Activated naive CD4-positive, alpha-beta T cell treated with anti-CD3 and anti-CD28 coated beads, Interleukin-2, amount 50 U/mL, for 24 hours (primary cell): ENCODE data around the gene GUCA2A.

Experiments used
- H3K27ac Mint-ChIP-seq: one replicate; pipeline ENCODE4 v1.8.0; 2021; ENCODE audit warnings: mild to moderate bottlenecking, mixed read lengths
- H3K27me3 Mint-ChIP-seq: one replicate; pipeline ENCODE4 v1.8.0; 2021; ENCODE audit warnings: mixed read lengths
- H3K36me3 Mint-ChIP-seq: one replicate; pipeline ENCODE4 v1.8.0; 2021; ENCODE audit warnings: mixed read lengths
- H3K4me1 Mint-ChIP-seq: one replicate; pipeline ENCODE4 v1.8.0; 2021; ENCODE audit warnings: mixed read lengths
- H3K4me3 Mint-ChIP-seq: one replicate; pipeline ENCODE4 v1.8.0; 2021; ENCODE audit warnings: mild to moderate bottlenecking, mixed read lengths
- H3K9me3 Mint-ChIP-seq: one replicate; pipeline ENCODE4 v1.8.0; 2021; ENCODE audit warnings: mixed read lengths

Gene GUCA2A

DNA sequence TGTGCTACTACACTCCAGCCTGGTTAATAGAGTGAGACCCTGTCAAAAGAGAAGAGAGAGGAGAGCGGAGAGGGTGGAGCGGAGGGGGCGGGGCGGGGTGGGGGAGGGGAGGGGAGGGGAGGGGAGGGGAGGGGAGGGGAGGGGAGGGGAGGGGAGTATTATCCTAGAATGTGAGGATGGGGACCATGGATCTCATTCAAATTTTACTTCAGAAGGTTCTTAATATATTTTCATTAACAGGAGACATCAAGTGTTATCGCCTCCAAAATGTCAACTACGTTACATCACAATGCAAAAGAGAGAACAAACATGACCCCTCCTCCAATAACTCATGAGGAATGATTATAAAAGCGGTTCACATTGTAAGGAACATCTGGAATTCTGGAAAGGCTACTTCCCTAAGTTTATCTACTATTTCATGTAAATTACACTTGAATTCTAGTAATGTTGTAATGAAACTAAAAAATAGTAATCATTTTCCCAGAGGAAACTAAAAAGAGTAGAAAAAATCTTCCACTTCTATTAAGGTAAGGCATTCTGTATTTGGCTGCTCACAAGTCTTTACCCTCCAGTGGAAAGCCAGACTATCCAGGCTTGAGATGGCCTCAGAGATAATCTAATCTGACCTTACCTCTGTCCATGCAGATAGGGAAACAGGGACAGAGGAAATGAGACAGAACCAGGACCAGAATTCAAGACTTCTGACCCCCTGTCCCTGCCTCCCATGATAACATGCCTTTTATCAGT, 18.8 kb upstream of the GUCA2A start:
- Mint-ChIP-seq H3K9me3 (no peaks in the 10 kb centered on the region), H3K36me3 (peaks cover 17% of the 10 kb centered on the region), H3K4me3 (no peak overlapping the region), H3K27ac (no peak overlapping the region), H3K27me3 (no peaks in the 10 kb centered on the region), H3K4me1 (no peaks in the 10 kb centered on the region)

DNA sequence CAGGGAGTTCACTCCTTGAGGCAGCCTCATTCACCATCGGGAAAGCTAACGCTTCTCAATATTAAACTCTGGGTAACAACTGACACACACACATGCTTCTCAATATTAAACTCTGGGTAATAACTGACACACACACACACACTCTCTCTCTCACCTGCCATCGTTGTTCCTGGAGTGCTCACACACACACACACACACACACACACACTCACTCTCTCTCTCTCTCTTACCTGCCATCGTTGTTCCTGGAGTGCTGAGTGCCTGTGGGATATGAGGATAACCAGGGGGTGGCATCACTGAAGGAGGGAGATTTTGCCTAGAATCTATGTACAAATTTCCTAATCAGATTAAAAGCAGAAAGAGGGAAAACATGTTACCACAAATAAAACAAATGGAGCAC, 17.1 kb upstream of the GUCA2A start:
- H3K27me3 Mint-ChIP-seq, result no peaks in the 10 kb centered on the region
- peaks cover 13% of the 10 kb centered on the region for H3K36me3 Mint-ChIP-seq
- H3K9me3 Mint-ChIP-seq, result no peaks in the 10 kb centered on the region
- H3K27ac Mint-ChIP-seq, result peak overlapping the region; percentile 20
- H3K4me3 Mint-ChIP-seq, result no peak overlapping the region
- H3K4me1 Mint-ChIP-seq, result no peaks in the 10 kb centered on the region

DNA sequence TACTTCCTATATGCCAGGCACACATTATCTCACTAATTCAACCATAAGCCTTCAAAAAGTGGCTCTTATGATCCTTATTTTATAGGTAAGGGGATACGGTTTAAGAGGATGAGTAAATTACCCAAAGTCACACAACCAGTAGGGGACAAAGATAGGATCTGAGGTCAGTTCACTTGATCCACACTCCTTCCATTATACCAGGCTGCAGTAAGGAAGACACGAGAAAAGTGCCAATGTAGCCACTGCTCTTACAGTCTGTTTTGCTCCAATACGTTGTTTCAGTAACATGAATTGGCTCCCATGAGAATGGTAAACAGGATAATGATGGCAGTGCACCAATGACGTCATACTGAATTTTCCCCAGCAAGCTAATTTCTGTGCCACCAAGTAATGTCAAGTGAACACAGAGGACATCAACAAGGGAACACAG, 15.4 kb upstream of the GUCA2A start:
- Mint-ChIP-seq H3K4me1 (no peaks in the 10 kb centered on the region), H3K27me3 (no peaks in the 10 kb centered on the region), H3K36me3 (peaks cover 4% of the 10 kb centered on the region), H3K9me3 (no peaks in the 10 kb centered on the region), H3K4me3 (no peak overlapping the region), H3K27ac (no peak overlapping the region)

DNA sequence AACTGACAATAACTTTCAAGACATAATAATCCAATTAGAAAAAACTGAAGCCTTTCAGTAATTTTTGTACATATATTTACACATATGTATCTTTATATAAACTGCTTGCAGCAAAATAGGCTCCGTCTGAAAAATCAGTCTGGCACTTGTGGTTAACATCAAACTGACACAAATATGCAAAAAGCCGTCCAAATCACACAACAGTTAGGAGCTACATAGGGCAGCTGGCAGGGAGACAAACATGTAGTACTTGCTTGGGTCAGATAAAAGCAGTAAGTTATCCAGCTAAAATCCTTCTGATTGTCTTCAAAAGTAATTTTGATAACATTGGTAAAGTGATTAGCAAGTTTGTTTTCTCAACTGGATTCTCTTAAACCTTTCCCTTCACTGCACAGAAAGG, 14.7 kb upstream of the GUCA2A start:
- no peak overlapping the region for H3K27ac Mint-ChIP-seq
- H3K4me3 Mint-ChIP-seq, result no peak overlapping the region
- H3K4me1 Mint-ChIP-seq, result no peaks in the 10 kb centered on the region
- H3K27me3 Mint-ChIP-seq, result no peaks in the 10 kb centered on the region
- peaks cover 4% of the 10 kb centered on the region for H3K36me3 Mint-ChIP-seq
- no peaks in the 10 kb centered on the region for H3K9me3 Mint-ChIP-seq

DNA sequence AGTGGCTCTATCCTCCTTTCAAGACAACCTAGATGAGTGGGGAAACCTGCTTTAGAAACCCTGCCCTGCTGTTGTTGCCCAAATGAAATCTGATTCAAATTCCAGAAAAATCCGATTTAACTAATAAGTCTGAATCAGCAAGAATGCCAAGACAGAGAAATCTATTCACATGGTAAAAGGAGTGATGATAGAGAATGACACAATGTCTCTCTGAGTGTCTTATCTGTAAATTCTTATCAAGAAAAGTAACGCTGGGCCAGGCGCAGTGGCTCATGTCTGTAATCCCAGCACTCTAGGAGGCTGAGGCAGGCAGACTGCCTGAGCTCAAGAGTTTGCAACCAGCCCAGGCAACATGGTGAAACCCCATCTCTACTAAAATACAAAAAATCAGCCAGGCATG, 13.7 kb upstream of the GUCA2A start:
- no peaks in the 10 kb centered on the region for H3K27me3 Mint-ChIP-seq
- no peak overlapping the region for H3K27ac Mint-ChIP-seq
- peaks cover 2% of the 10 kb centered on the region for H3K36me3 Mint-ChIP-seq
- H3K4me3 Mint-ChIP-seq, result no peak overlapping the region
- no peaks in the 10 kb centered on the region for H3K4me1 Mint-ChIP-seq
- no peaks in the 10 kb centered on the region for H3K9me3 Mint-ChIP-seq

DNA sequence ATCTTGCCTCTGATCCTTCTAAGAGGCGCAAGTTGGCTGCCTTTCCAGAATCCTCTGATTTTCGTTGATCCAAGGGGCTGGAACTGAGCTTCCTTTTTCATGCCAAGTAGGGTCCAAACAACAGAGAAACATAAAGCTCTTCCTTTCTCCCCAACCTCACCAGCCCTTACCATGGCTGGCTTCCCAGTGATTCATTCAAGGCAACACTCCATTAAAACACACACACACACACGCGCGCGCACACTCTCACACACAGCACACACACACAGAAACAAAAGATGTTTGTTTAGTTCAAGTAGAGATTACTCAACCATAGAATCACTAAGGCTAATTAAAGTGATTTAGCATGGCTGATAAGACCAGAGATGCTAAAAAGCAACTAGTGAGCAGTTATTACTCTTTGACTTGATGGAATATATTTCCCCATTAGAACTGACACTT, 13.0 kb upstream of the GUCA2A start:
- H3K4me1 Mint-ChIP-seq, result no peaks in the 10 kb centered on the region
- H3K9me3 Mint-ChIP-seq, result no peaks in the 10 kb centered on the region
- H3K27me3 Mint-ChIP-seq, result no peaks in the 10 kb centered on the region
- H3K4me3 Mint-ChIP-seq, result no peak overlapping the region
- peak overlapping the region; percentile 5 for H3K27ac Mint-ChIP-seq
- H3K36me3 Mint-ChIP-seq, result peaks cover 2% of the 10 kb centered on the region

DNA sequence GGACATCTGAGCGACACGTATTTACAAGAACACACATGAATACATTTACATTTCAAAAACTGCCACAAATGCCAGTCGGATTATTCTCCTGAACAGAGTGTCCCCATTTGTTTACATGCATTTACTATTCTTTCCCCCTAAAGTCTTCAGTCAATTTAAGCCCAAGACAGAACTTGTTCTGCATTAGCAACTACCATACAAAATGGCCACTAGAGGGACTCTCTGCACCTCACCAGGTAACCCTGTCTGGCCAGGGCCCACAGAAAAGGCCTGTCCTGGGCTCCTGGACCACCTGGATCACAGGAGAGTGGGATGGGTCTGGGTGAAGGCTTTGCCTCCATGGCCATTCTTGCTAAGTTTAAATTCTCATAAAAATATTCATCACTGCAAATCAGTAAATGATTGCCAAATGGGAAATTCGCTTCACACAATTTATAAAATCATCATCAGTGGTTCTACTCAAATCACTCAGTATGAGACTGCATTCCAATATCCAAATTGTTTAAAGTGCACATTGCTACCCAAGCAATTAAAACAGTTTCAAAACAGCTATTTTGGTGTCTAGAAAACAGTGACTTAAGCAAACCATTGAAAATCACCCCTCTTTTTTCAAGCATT, 12.5 kb upstream of the GUCA2A start:
- H3K27me3 Mint-ChIP-seq, result no peaks in the 10 kb centered on the region
- no peaks in the 10 kb centered on the region for H3K9me3 Mint-ChIP-seq
- no peaks in the 10 kb centered on the region for H3K4me1 Mint-ChIP-seq
- H3K36me3 Mint-ChIP-seq, result peaks cover 2% of the 10 kb centered on the region
- H3K27ac Mint-ChIP-seq, result no peak overlapping the region
- H3K4me3 Mint-ChIP-seq, result no peak overlapping the region

DNA sequence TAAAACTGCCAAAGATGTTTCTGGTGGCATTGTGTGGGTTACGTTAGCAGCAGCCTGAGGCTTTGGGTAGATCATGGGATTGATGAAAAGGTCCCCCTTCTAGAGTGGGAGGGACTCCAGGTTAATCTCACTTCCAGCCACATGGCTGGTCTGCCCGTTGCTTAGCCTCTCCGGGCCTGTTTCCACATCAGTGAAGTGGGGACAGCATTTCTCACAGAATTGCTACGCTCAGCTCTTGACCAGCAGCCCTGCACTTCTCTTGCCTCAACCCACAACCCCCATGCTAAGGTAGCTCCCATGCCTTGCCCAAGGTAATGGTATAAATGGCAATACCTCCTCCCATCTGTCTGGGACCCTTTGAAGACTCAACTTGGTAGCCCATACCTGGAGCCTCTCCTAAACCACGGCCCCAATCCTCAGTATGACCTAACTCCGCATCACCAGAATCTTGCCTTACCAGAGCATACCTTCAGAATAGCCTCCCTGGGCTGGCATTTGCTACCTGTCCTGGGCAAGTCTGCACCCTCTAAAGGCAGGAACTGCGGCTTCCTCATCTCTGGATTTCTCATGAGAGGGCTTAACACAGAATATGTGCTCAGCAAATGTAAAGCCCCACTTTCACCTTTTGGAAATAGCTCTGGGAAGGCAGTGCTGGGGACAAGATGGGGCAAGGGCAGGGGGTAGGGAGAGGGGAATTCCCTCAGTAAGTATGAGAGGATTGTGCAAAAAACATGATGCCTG, 10.9 kb upstream of the GUCA2A start:
- Mint-ChIP-seq H3K4me1 (no peaks in the 10 kb centered on the region), H3K27ac (no peak overlapping the region), H3K4me3 (no peak overlapping the region), H3K9me3 (no peaks in the 10 kb centered on the region), H3K27me3 (no peaks in the 10 kb centered on the region), H3K36me3 (peaks cover 2% of the 10 kb centered on the region)

DNA sequence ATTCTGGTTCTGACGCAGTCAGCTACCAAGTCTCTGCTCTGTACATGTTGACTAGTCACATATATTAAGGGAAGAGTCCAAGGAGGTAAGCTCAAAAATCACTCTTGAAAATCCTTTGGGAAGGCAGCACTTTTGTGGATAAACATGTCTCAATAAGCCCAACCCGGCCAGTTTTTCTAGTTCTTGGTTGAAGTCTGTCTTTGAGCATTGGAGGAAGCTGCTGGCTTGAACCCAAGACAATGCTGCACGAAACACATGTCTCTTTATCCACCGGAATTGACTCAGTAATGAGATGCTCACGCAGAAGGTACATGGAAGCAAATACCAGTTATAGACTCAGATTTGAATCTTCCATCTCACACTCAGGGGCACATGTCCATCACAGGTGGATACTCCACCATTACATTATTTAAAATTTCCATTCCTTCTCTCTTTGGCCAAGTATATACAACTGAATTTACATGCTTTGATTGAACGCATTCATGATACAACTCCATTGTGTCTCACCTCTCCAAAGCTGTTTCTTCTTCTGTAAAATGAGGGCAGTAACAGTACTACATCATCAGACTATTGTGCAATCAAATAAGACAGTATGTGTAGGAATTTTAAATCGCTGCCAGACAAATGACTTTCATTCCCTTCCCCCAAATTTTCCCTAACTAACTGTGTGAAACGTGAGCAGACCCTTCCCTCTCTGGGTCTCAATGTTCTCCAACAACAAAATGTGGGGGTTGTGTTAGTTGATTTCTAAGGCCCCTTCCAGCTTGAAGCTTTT, 9.6 kb upstream of the GUCA2A start:
- H3K4me3 Mint-ChIP-seq, result no peak overlapping the region
- no peak overlapping the region for H3K27ac Mint-ChIP-seq
- H3K27me3 Mint-ChIP-seq, result no peaks in the 10 kb centered on the region
- H3K4me1 Mint-ChIP-seq, result no peaks in the 10 kb centered on the region
- H3K9me3 Mint-ChIP-seq, result no peaks in the 10 kb centered on the region
- peaks cover 2% of the 10 kb centered on the region for H3K36me3 Mint-ChIP-seq

DNA sequence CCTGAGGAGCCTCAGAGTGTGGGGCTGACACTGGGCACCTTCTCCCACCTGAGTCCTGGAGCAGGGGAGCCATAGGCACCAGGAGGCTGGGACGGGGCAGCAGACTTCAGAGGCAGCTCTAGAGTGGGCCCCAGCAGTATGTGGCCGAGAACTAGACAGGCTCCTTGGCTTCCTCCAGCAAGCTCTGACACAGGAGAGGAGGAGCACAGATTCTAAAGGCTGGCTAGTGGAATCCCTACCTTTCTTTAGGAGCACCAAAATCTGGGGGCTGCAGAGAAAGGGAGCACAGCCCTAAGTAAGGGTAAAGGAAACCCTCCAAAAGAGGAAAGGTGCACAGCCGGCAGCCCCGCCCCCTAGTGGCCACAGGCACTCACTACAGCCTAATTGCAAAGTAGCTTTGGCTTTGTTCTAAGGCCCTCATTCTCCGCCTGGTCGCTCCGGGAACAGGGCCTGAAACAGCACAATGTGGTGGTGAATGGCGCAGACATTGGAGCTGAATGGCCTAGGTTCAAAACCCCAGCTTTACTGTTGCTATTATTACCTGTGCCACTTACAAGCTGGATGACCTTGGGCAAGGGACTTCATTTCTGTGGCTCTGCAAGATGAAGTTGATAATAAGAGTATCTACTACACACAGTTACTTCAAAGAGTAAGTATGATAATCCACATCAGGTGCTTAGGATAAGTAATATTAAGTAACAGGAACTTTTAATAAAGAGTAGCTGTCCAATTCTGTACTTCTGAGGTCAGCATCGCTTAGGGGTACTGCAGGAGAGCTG, 8.8 kb upstream of the GUCA2A start:
- H3K4me1 Mint-ChIP-seq, result no peaks in the 10 kb centered on the region
- H3K27ac Mint-ChIP-seq, result no peak overlapping the region
- H3K4me3 Mint-ChIP-seq, result no peak overlapping the region
- H3K27me3 Mint-ChIP-seq, result no peaks in the 10 kb centered on the region
- peaks cover 2% of the 10 kb centered on the region for H3K36me3 Mint-ChIP-seq
- H3K9me3 Mint-ChIP-seq, result no peaks in the 10 kb centered on the region

DNA sequence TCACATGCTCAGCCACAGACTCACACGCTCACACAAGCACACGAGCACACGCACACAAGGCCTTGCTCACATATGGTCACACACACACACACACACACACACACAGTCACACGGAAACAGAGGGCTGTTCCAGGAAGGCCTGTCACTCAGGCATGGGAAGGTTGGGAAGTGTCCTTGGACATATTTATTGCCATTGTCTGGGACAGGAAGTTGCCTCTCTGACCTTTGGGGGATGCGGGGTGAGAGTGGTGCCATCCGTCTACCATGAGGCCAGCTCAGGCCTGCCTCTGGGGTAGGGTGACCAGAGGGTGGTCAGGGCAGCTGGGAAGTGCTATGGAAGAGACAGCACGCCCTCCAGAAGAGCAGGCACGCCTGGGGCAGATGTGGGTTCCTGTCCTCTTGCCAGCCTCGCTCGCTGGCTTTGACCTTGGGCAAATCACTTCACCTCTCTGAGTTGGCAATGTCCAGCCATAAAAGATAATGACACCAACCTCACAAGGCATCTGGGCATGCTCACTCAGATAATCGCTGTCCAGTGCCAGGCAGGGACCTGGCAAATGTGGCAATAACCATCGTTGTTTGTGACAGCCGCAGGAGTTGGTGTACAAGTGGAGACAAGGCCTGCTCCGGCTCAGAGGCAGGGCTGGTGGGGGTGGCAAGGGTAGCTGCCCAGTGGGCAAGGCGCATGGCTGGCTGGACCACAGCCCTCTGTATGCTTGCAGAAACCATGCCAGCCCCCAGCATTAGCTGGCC, 8.0 kb upstream of the GUCA2A start:
- Mint-ChIP-seq H3K9me3 (no peaks in the 10 kb centered on the region), H3K36me3 (peaks cover 1% of the 10 kb centered on the region), H3K4me1 (no peaks in the 10 kb centered on the region), H3K27me3 (no peaks in the 10 kb centered on the region), H3K27ac (no peak overlapping the region), H3K4me3 (no peak overlapping the region)

DNA sequence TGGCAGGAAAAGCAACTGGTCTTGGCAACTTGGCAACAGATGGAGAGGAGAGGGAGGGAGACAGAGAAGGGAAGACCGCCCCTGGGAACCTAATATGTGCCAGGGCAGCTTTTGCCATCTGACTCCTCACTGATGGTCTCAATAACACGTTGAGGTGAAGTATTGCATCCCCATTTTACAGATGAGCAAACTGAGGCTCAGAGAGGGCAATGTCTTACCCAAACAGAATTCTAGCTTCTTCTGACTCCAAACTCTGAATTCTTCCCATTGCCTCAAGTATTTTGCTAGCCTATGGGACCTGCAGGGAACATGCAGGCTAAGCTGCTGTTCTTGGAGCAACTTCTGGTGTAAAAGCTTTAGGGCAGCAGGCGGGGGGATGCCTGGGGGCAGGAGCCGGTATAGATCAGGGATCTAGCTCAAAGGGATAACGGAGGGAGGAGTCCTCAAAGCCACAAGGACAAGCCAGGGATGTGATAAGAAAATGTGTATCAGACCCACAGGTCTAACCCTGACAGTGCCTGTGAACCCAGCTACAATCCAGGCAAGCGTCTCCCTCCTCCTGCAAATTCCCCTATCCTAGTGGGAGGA, 7.2 kb upstream of the GUCA2A start:
- Mint-ChIP-seq H3K36me3 (no peaks in the 10 kb centered on the region), H3K4me3 (no peak overlapping the region), H3K9me3 (no peaks in the 10 kb centered on the region), H3K27me3 (no peaks in the 10 kb centered on the region), H3K27ac (no peak overlapping the region), H3K4me1 (no peaks in the 10 kb centered on the region)

DNA sequence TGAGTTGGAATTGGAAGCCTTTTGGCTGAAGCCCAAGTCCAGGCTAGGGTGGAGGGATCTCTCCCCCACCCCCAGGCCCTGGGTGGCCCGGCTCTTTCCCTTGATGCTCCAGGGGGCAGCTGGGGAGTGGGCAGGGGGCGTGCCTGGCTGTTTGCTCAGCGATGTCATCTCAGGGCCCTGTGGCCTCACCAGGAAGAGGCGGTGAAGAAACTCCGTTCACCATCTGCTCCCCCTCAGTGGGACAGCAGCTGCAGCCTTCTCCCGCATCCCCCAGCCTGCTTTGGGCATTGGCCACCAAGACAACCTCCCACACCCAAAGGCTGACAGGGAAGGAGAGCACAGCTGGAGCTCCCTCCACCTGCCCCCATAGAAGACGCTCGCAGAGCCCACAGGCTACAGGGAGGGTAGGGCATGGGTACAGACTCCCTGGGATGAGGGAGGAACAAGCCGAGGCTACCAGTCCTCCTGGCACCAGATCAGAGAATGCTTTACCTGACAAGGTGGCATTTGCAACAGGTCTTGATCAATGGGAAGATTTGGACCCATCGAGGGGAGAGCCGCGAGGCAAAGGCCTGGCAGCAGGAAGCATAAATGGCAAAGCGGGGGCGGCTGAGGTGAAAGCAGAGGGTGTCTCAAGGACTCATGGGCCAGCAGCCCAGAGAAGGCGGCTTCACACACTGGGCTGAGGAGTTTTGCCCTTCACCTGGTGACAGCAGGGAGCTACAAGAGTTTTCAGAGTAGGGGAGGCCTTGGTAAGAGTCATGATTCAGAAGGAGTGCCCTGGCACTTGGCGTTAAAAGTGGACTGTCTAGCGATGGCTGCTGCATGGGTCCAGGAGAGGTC, 6.5 kb upstream of the GUCA2A start:
- H3K36me3 Mint-ChIP-seq, result no peaks in the 10 kb centered on the region

More for the DNA sequence above, 6.5 kb upstream of the GUCA2A start:
- Mint-ChIP-seq H3K9me3 (no peaks in the 10 kb centered on the region), H3K27ac (no peak overlapping the region), H3K4me1 (no peaks in the 10 kb centered on the region), H3K4me3 (no peak overlapping the region), H3K27me3 (no peaks in the 10 kb centered on the region)
